Coronary artery (tissue), 2 donors: ENCODE results near the gene TAP2.

Source experiments
- DNase-seq: peaks from one replicate; pipeline ENCODE4 v3.0.0-alpha.2; 2017; ENCODE audit warnings: low spot score
- H3K27ac ChIP-seq, 2 donors: fragments of 200-600 bp; sonication (generic); one replicate each; pipeline ENCODE4 v1.5.1; 2016 to 2019
- H3K4me3 ChIP-seq: fragments of 200-600 bp; sonication (generic); 2 replicates; pipeline ENCODE4 v1.5.1; 2016; ENCODE audit warnings: mild to moderate bottlenecking, moderate library complexity
- CTCF ChIP-seq: fragments of 200-600 bp; sonication (generic); IDR thresholded peaks from one replicate; pipeline ENCODE4 v1.5.1; 2019; ENCODE audit warnings: antibody characterized with exemption

Gene TAP2

GRCh38 chr6:32847004-32847403 lies 8.5 kb upstream of the TAP2 start:
- no peak for TF ChIP-seq CTCF
- no peak overlapping the region for H3K4me3 ChIP-seq
- no peak overlapping the region for H3K27ac ChIP-seq
- DNase-seq, result no peak

GRCh38 chr6:32845384-32845884 lies 6.9 kb upstream of the TAP2 start:
- no peak for TF ChIP-seq CTCF
- DNase-seq, result no peak

GRCh38 chr6:32844839-32845383 lies 6.4 kb upstream of the TAP2 start:
- DNase-seq, result no peak
- Histone ChIP-seq H3K4me3 (peak overlapping the region; percentile 85), H3K27ac (peak overlapping the region; percentile 92 to 95)
- no peak for TF ChIP-seq CTCF

More at GRCh38 chr6:32845384-32845884, 6.9 kb upstream of the TAP2 start:
- Histone ChIP-seq H3K4me3 (peak overlapping the region; percentile 85), H3K27ac (no peak overlapping the region)

GRCh38 chr6:32843979-32844838 lies 5.7 kb upstream of the TAP2 start, which contains the start of gene PSMB8:
Gene PSMB8, minus strand, starts transcription at chr6:32844047. Its CDS starts 51 bp downstream, at chr6:32843996.
- Histone ChIP-seq H3K27ac (peak within 1 kb of the TSS; percentile 92 to 95), H3K4me3 (peak within 1 kb of the TSS; percentile 85)
- peak; percentile 97 for DNase-seq
- peak; percentile 14 for TF ChIP-seq CTCF

GRCh38 chr6:32843331-32843978 lies 4.9 kb upstream of the TAP2 start:
- DNase-seq, result no peak
- peak overlapping the region; percentile 92 to 95 for H3K27ac ChIP-seq
- peak overlapping the region; percentile 85 for H3K4me3 ChIP-seq
- TF ChIP-seq CTCF, result no peak

GRCh38 chr6:32842690-32843089 lies 4.2 kb upstream of the TAP2 start:
- Histone ChIP-seq H3K4me3 (no peak overlapping the region), H3K27ac (peak overlapping the region in 1 of 2 donors; percentile 3)
- DNase-seq, result no peak
- no peak for TF ChIP-seq CTCF
